ENCODE results near the gene KIF2A. TPM values are rescaled to one million over a fixed set of nuclear protein-coding genes. Genes with fewer than 3 reads are reported as not detected.

The KIF2A gene
- total and polyA plus RNA-seq, 4 donors, result 3.8 to 17.5 (median 6.8) TPM

GRCh38 chr5:62346748-62347147, 40.7 kb downstream of the KIF2A start:
- H3K4me1 ChIP-seq (ENCODE audit: control insufficient read depth in 4 of 4, insufficient read depth in 4 of 4, low read length in 3 of 4), result no peaks in the 10 kb centered on the region
- DNase-seq (ENCODE audit: low spot score), result no peak
- no peaks in the 10 kb centered on the region for H3K9me3 ChIP-seq (ENCODE audit: control insufficient read depth in 4 of 4, low read length in 3 of 4)
- H3K9ac ChIP-seq (ENCODE audit: low read depth in 1 of 2, low read length in 2 of 2), result no peak overlapping the region
- no peak overlapping the region for H3K4me3 ChIP-seq (ENCODE audit: low read depth in 1 of 3, low read length in 3 of 3)
- TF ChIP-seq FOXA2 (IDR thresholded peaks at IDR 0.05) (no peak), CTCF (IDR thresholded peaks at IDR 0.05; ENCODE audit: low read depth, low read length, missing input control) (no peak), HNF4G (IDR thresholded peaks at IDR 0.05) (no peak), ATF3 (IDR thresholded peaks at IDR 0.05) (no peak), RAD21 (IDR thresholded peaks at IDR 0.05) (no peak), TAF1 (conservative IDR thresholded peaks at IDR 0.05) (no peak), EGR1 (IDR thresholded peaks at IDR 0.05; ENCODE audit: low read depth in 2 of 2) (no peak), JUND (IDR thresholded peaks at IDR 0.05) (no peak), GABPA (IDR thresholded peaks at IDR 0.05 in 1 of 2, conservative IDR thresholded peaks at IDR 0.05 in 1 of 2) (no peak)
- 88% methylated on average over 2 of the region's 2 CpGs for WGBS
- H3K36me3 ChIP-seq (ENCODE audit: control insufficient read depth in 4 of 4, insufficient read depth in 3 of 4, low read depth in 1 of 4, low read length in 3 of 4), result peaks cover 0 to 2% (median 0%) of the 10 kb centered on the region in 4 donors
- no peaks in the 10 kb centered on the region for H3K27me3 ChIP-seq (ENCODE audit: control insufficient read depth in 4 of 4, insufficient read depth in 4 of 4, low read length in 3 of 4)
- no peak overlapping the region for H3K27ac ChIP-seq (ENCODE audit: low read depth in 1 of 2, low read length in 2 of 2)

- no peak for DNase-seq (ENCODE audit: low spot score)
- Histone ChIP-seq H3K27ac (ENCODE audit: low read depth in 1 of 2, low read length in 2 of 2) (no peak overlapping the region), H3K4me1 (ENCODE audit: control insufficient read depth in 4 of 4, insufficient read depth in 4 of 4, low read length in 3 of 4) (no peaks in the 10 kb centered on the region), H3K9me3 (ENCODE audit: control insufficient read depth in 4 of 4, low read length in 3 of 4) (no peaks in the 10 kb centered on the region), H3K9ac (ENCODE audit: low read depth in 1 of 2, low read length in 2 of 2) (no peak overlapping the region), H3K27me3 (ENCODE audit: control insufficient read depth in 4 of 4, insufficient read depth in 4 of 4, low read length in 3 of 4) (no peaks in the 10 kb centered on the region), H3K4me3 (ENCODE audit: low read depth in 1 of 3, low read length in 3 of 3) (no peak overlapping the region), H3K36me3 (ENCODE audit: control insufficient read depth in 4 of 4, insufficient read depth in 3 of 4, low read depth in 1 of 4, low read length in 3 of 4) (peaks cover 0 to 5% (median 2%) of the 10 kb centered on the region in 4 donors)
- no peak for TF ChIP-seq NR2F2 (IDR thresholded peaks at IDR 0.05)
- peak; percentile 20 for TF ChIP-seq FOXA2 (IDR thresholded peaks at IDR 0.05)
- TF ChIP-seq RAD21 (IDR thresholded peaks at IDR 0.05), result no peak
- TF ChIP-seq ATF3 (IDR thresholded peaks at IDR 0.05), result no peak
- TF ChIP-seq CTCF (IDR thresholded peaks at IDR 0.05; ENCODE audit: low read depth, low read length, missing input control), result no peak
- no peak for TF ChIP-seq SP1 (IDR thresholded peaks at IDR 0.05)
- no peak for TF ChIP-seq YY1 (IDR thresholded peaks at IDR 0.05)
- no peak for TF ChIP-seq TAF1 (conservative IDR thresholded peaks at IDR 0.05)
- TF ChIP-seq EGR1 (IDR thresholded peaks at IDR 0.05; ENCODE audit: low read depth in 2 of 2), result no peak
- no peak for TF ChIP-seq HNF4G (IDR thresholded peaks at IDR 0.05)
- no peak for TF ChIP-seq ZBTB33 (IDR thresholded peaks at IDR 0.05)
- TF ChIP-seq JUND (IDR thresholded peaks at IDR 0.05), result no peak
- peak; percentile 50 to 59 for TF ChIP-seq HNF4A (conservative IDR thresholded peaks at IDR 0.05)
- TF ChIP-seq REST (IDR thresholded peaks at IDR 0.05), result no peak
- no peak for TF ChIP-seq FOXA1 (IDR thresholded peaks at IDR 0.05)
- no peak for TF ChIP-seq GABPA (IDR thresholded peaks at IDR 0.05 in 1 of 2, conservative IDR thresholded peaks at IDR 0.05 in 1 of 2)
- no peak for TF ChIP-seq MAX (IDR thresholded peaks at IDR 0.05)
- peak; percentile 39 to 47 for TF ChIP-seq RXRA (IDR thresholded peaks at IDR 0.05)
- WGBS, result 55% methylated on average over 1 of the region's 1 CpG
These were observed 41.9 kb downstream of the KIF2A start for GRCh38 chr5:62347928-62348327.

All from liver (tissue), 9 donors.